Peyer's patch (tissue), 4 donors: ENCODE results near the gene LRP10.

Experiments used
- CTCF ChIP-seq, 6 experiments: fragments of 450-650 bp in 4 of 6; fragments of 200-600 bp in 2 of 6; sonication (generic) in 1 of 6; IDR thresholded peaks; one replicate each; pipeline ENCODE4 v1.5.1; 2017 to 2019; ENCODE audit warnings: antibody characterized with exemption in 6 of 6, mild to moderate bottlenecking in 3 of 6, moderate library complexity in 1 of 6
- POLR2A ChIP-seq, 2 donors: fragments of 450-650 bp; IDR thresholded peaks; one replicate each; pipeline ENCODE4 v1.5.1; 2017; ENCODE audit warnings: antibody characterized with exemption in 2 of 2, mild to moderate bottlenecking in 2 of 2, moderate library complexity in 2 of 2

- no peak for TF ChIP-seq CTCF (IDR thresholded peaks at IDR 0.05)
- TF ChIP-seq POLR2A (IDR thresholded peaks at IDR 0.05): no peak
Observed at GRCh38 chr14:22901799-22902198, 30.3 kb downstream of the LRP10 start.
